ENCODE results near the gene MAN2C1. TPM values are rescaled to one million over a fixed set of nuclear protein-coding genes. Genes with fewer than 3 reads are reported as not detected.

The MAN2C1 gene
- total RNA-seq, 2 experiments from 2014 or later, result 519 to 546 TPM

DNA sequence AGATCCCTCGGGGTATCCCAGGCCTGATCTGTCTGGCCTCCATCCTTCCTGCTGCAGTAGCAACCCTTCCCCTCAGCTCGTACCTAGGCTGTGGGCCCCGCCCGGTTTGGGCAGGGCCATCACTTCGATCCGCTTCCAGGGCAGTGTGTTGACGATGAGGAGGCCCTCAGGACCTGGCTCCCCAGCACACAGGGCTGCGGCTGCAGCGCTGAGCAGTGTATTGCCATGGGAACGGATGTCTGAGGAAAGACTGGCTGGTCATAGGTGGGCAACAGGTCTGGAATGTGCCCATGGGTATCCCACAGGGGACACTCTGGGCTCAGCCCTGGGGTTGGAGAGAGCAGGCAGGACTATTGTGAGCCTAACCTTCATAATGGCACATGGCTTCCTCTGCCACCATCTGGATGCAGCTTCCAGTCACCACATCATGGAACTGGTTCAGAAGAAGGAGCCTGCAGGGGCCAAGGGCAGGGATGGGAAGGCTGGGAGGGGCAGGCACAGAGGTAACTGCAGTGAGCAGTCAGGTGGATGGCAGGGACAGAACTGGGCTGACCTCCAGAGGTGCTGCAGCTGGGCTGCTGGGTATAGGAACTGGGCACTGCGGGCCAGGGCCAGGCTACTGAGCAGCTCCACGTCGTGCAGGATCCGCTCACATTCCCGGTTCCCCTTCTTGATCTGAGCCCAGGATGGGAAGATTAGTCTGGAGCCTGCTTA, 8.7 kb downstream of the MAN2C1 start:
- DNase-seq (no peak), ATAC-seq (ENCODE audit: poor library complexity) (no peak)
- Histone ChIP-seq H3K4me3 (ENCODE audit: low read length) (no peak overlapping the region), H3K4me1 (ENCODE audit: insufficient read depth, low read length) (no peaks in the 10 kb centered on the region), H3K9me3 (ENCODE audit: control insufficient read depth in 1 of 2, insufficient read depth in 1 of 2, low read length in 2 of 2) (peaks cover 0 to 3% of the 10 kb centered on the region in 2 experiments), H3K36me3 (ENCODE audit: insufficient read depth, low read length) (peaks cover 76% of the 10 kb centered on the region), H3K27me3 (ENCODE audit: control insufficient read depth in 1 of 2, insufficient read depth in 2 of 2, low read length in 2 of 2) (no peaks in the 10 kb centered on the region), H3K27ac (ENCODE audit: low read depth in 1 of 2, low read length in 2 of 2) (no peak overlapping the region)
- Mint-ChIP-seq H3K4me3 (no peak overlapping the region), H3K36me3 (ENCODE audit: low read depth) (peaks cover 54% of the 10 kb centered on the region), H3K9me3 (no peaks in the 10 kb centered on the region), H3K27me3 (no peaks in the 10 kb centered on the region), H3K27ac (no peak overlapping the region), H3K4me1 (ENCODE audit: low read depth) (no peaks in the 10 kb centered on the region)
- intact Hi-C loops (cut with DNase I, micrococcal nuclease), result no loop called here
- ChIA-PET CTCF (no interaction called here), POLR2A (interaction anchor here (1.0 kb wide), 1 partner anchor 9 kb away, joined by 5 read pairs; the partner anchor contains the start of gene MAN2C1)
- no peak for TF ChIP-seq CTCF (IDR thresholded peaks at IDR 0.05)

GRCh38 chr15:75358771-75359536, 9.5 kb downstream of the MAN2C1 start:
- Histone ChIP-seq H3K4me3 (ENCODE audit: low read length) (no peak overlapping the region), H3K9me3 (ENCODE audit: control insufficient read depth in 1 of 2, insufficient read depth in 1 of 2, low read length in 2 of 2) (peaks cover 0 to 3% of the 10 kb centered on the region in 2 experiments), H3K27ac (ENCODE audit: low read depth in 1 of 2, low read length in 2 of 2) (no peak overlapping the region), H3K27me3 (ENCODE audit: control insufficient read depth in 1 of 2, insufficient read depth in 2 of 2, low read length in 2 of 2) (no peaks in the 10 kb centered on the region), H3K36me3 (ENCODE audit: insufficient read depth, low read length) (peaks cover 69% of the 10 kb centered on the region), H3K4me1 (ENCODE audit: insufficient read depth, low read length) (no peaks in the 10 kb centered on the region)
- peaks cover 47% of the 10 kb centered on the region for H3K36me3 Mint-ChIP-seq (ENCODE audit: low read depth)
- H3K4me1 Mint-ChIP-seq (ENCODE audit: low read depth), result no peaks in the 10 kb centered on the region
- TF ChIP-seq CTCF (IDR thresholded peaks at IDR 0.05), result no peak
- no peaks in the 10 kb centered on the region for H3K27me3 Mint-ChIP-seq
- H3K9me3 Mint-ChIP-seq, result no peaks in the 10 kb centered on the region
- ATAC-seq (ENCODE audit: poor library complexity) (no peak), DNase-seq (no peak)
- POLR2A ChIA-PET, result interaction anchor here (1.0 kb wide), 1 partner anchor 9 kb away, joined by 5 read pairs; the partner anchor contains the start of gene MAN2C1
- no peak overlapping the region for H3K27ac Mint-ChIP-seq
- no peak overlapping the region for H3K4me3 Mint-ChIP-seq
- CTCF ChIA-PET, result no interaction called here
- intact Hi-C loops (cut with DNase I, micrococcal nuclease), result no loop called here

GRCh38 chr15:75357976-75358673, 10.3 kb downstream of the MAN2C1 start:
- DNase-seq, result no peak
- Mint-ChIP-seq H3K27ac (no peak overlapping the region), H3K4me1 (ENCODE audit: low read depth) (no peaks in the 10 kb centered on the region), H3K27me3 (no peaks in the 10 kb centered on the region), H3K36me3 (ENCODE audit: low read depth) (peaks cover 42% of the 10 kb centered on the region), H3K4me3 (no peak overlapping the region), H3K9me3 (no peaks in the 10 kb centered on the region)
- no peak for ATAC-seq (ENCODE audit: poor library complexity)
- ChIA-PET POLR2A (no interaction called here), CTCF (no interaction called here)
- H3K4me3 ChIP-seq (ENCODE audit: low read length), result no peak overlapping the region
- H3K4me1 ChIP-seq (ENCODE audit: insufficient read depth, low read length), result no peaks in the 10 kb centered on the region
- intact Hi-C loops (cut with DNase I, micrococcal nuclease), result no loop called here
- H3K36me3 ChIP-seq (ENCODE audit: insufficient read depth, low read length), result peaks cover 64% of the 10 kb centered on the region
- no peaks in the 10 kb centered on the region for H3K27me3 ChIP-seq (ENCODE audit: control insufficient read depth in 1 of 2, insufficient read depth in 2 of 2, low read length in 2 of 2)
- peaks cover 0 to 3% of the 10 kb centered on the region in 2 experiments for H3K9me3 ChIP-seq (ENCODE audit: control insufficient read depth in 1 of 2, insufficient read depth in 1 of 2, low read length in 2 of 2)
- H3K27ac ChIP-seq (ENCODE audit: low read depth in 1 of 2, low read length in 2 of 2), result no peak overlapping the region
- no peak for TF ChIP-seq CTCF (IDR thresholded peaks at IDR 0.05)
